H1 (cell line): Measurements from ENCODE around the gene MPPED2. TPM values are rescaled to one million over a fixed set of nuclear protein-coding genes. Genes with fewer than 3 reads are reported as not detected.

ENCODE experiments used
- CTCF ChIA-PET: fragments of 300-600 bp; sonication (Branson Sonifier 250); formaldehyde crosslinking; loops from one replicate; lab custom pipeline; 2021; ENCODE audit not compliant: partially characterized antibody; lab: Charles Lee
- POLR2A ChIA-PET: fragments of 300-600 bp; sonication (Branson Sonifier 250); formaldehyde crosslinking; loops from one replicate; lab custom pipeline; 2021; ENCODE audit warnings: inconsistent platforms; ENCODE audit not compliant: partially characterized antibody; lab: Charles Lee
- DNase-seq, 2 experiments: peaks; one replicate each; pipeline versions ENCODE4 v3.0.0 to v3.0.0-alpha.2; 2010 to 2022; ENCODE audit warnings: low spot score in 2 of 2, low read depth in 1 of 2, mixed read lengths in 1 of 2
- FAIRE-seq: peaks from 2 replicates; lab custom pipeline; 2011; peaks lifted over from hg19 to GRCh38; lab: Jason Lieb, UNC
- H2AFZ ChIP-seq: 2 replicates; pipeline ENCODE4 v1.8.1; 2012; ENCODE audit warnings: low read length, inconsistent platforms
- H2AK5ac ChIP-seq: 2 replicates; pipeline ENCODE4 v1.6.1; 2013; ENCODE audit warnings: low read depth, low read length
- H2BK120ac ChIP-seq: replicated peaks from 2 replicates; pipeline ENCODE3; 2013; ENCODE audit warnings: low read depth, low read length, inconsistent platforms
- H2BK12ac ChIP-seq: 2 replicates; pipeline ENCODE4 v1.6.1; 2013; ENCODE audit warnings: low read depth, low read length
- H2BK15ac ChIP-seq: 2 replicates; pipeline ENCODE4 v1.6.1; 2013; ENCODE audit warnings: low read length
- H2BK20ac ChIP-seq: 2 replicates; pipeline ENCODE4 v1.6.1; 2013; ENCODE audit warnings: low read length
- H2BK5ac ChIP-seq: 2 replicates; pipeline ENCODE4 v1.6.1; 2013; ENCODE audit warnings: low read depth, low read length
- H3K14ac ChIP-seq: 2 replicates; pipeline ENCODE4 v1.6.1; 2013; ENCODE audit warnings: inconsistent platforms; ENCODE audit not compliant: insufficient read length
- H3K18ac ChIP-seq: 2 replicates; pipeline ENCODE4 v1.6.1; 2013; ENCODE audit warnings: low read length; ENCODE audit errors: extremely low read depth
- H3K23ac ChIP-seq: 2 replicates; pipeline ENCODE4 v1.6.1; 2013; ENCODE audit warnings: inconsistent platforms; ENCODE audit not compliant: insufficient read length
- H3K23me2 ChIP-seq: 2 replicates; pipeline ENCODE4 v1.6.1; 2013; ENCODE audit warnings: low read depth, low read length
- H3K27ac ChIP-seq: 2 replicates; pipeline ENCODE4 v1.6.1; 2011; ENCODE audit warnings: low read depth, low read length, inconsistent platforms
- H3K27me3 ChIP-seq, 4 experiments: replicated peaks in 1 of 4; 1 replicate in 1 of 4; 2 replicates in 3 of 4; pipeline versions ENCODE4 v1.6.1 to v1.8.1; 2011 to 2013; ENCODE audit warnings: low read length in 3 of 4, mild to moderate bottlenecking in 3 of 4, inconsistent platforms in 2 of 4, mixed read lengths in 2 of 4, moderate library complexity in 1 of 4; ENCODE audit not compliant: control insufficient read depth in 3 of 4, insufficient read depth in 3 of 4; ENCODE audit errors: extremely low read depth in 1 of 4
- H3K36me3 ChIP-seq, 4 experiments: 2 replicates each; pipeline versions ENCODE4 v1.6.1 to v1.8.1; 2011 to 2013; ENCODE audit warnings: mild to moderate bottlenecking in 4 of 4, low read length in 3 of 4, moderate library complexity in 2 of 4, control low read depth in 1 of 4, inconsistent platforms in 1 of 4; ENCODE audit not compliant: insufficient read depth in 4 of 4, control insufficient read depth in 2 of 4
- H3K4ac ChIP-seq: replicated peaks from 2 replicates; pipeline ENCODE3; 2013; ENCODE audit warnings: low read length, low read depth, mixed read lengths, inconsistent platforms; ENCODE audit not compliant: insufficient read length
- H3K4me1 ChIP-seq, 4 experiments: replicated peaks in 1 of 4; 1 replicate in 1 of 4; 2 replicates in 3 of 4; pipeline versions ENCODE4 v1.6.1 to v1.8.1; 2011 to 2013; ENCODE audit warnings: low read length in 3 of 4, inconsistent platforms in 2 of 4, mixed read lengths in 1 of 4; ENCODE audit not compliant: insufficient read depth in 4 of 4, control insufficient read depth in 3 of 4
- H3K4me2 ChIP-seq, 2 experiments: 2 replicates each; pipeline versions ENCODE4 v1.6.1 to v1.8.1; 2011 to 2013; ENCODE audit warnings: low read depth in 2 of 2, low read length in 2 of 2, control low read depth in 1 of 2, inconsistent platforms in 1 of 2, mild to moderate bottlenecking in 1 of 2; ENCODE audit not compliant: insufficient read depth in 1 of 2
- H3K4me3 ChIP-seq, 4 experiments: fragments of 200-600, 300-600 bp in 1 of 4; sonication (generic), shearing (Covaris generic), sonication (Bioruptor Twin) in 1 of 4; 2 replicates each; pipeline versions ENCODE4 v1.5.1 to v1.8.1; 2011 to 2016; ENCODE audit warnings: low read length in 4 of 4, low read depth in 3 of 4, control low read depth in 2 of 4, inconsistent platforms in 2 of 4, mild to moderate bottlenecking in 2 of 4, mixed read lengths in 1 of 4, moderate library complexity in 1 of 4; ENCODE audit not compliant: insufficient read depth in 2 of 4; ENCODE audit errors: extremely low read depth in 1 of 4
- H3K56ac ChIP-seq: replicated peaks from 2 replicates; pipeline ENCODE3; 2013; ENCODE audit warnings: low read depth, mild to moderate bottlenecking, mixed read lengths, low read length, inconsistent platforms; ENCODE audit not compliant: insufficient read length
- H3K79me1 ChIP-seq: 2 replicates; pipeline ENCODE4 v1.6.1; 2013; ENCODE audit warnings: low read depth, low read length, control low read depth
- H3K79me2 ChIP-seq, 2 experiments: 2 replicates each; pipeline versions ENCODE4 v1.6.1 to v1.8.1; 2012 to 2013; ENCODE audit warnings: low read length in 2 of 2, mild to moderate bottlenecking in 2 of 2, inconsistent platforms in 1 of 2; ENCODE audit not compliant: insufficient read depth in 2 of 2, control insufficient read depth in 1 of 2
- H3K9ac ChIP-seq, 4 experiments: replicated peaks in 1 of 4; 1 replicate in 1 of 4; 2 replicates in 3 of 4; pipeline versions ENCODE4 v1.6.1 to v1.8.1; 2011 to 2013; ENCODE audit warnings: low read depth in 3 of 4, low read length in 3 of 4, control low read depth in 2 of 4, mild to moderate bottlenecking in 2 of 4, moderate library complexity in 2 of 4, inconsistent platforms in 1 of 4; ENCODE audit errors: extremely low read depth in 1 of 4
- H3K9me3 ChIP-seq, 2 experiments: 2 replicates each; pipeline versions ENCODE4 v1.6.1 to v1.8.1; 2012 to 2013; ENCODE audit warnings: mild to moderate bottlenecking in 2 of 2, moderate library complexity in 2 of 2, control low read depth in 1 of 2, inconsistent platforms in 1 of 2, low read depth in 1 of 2, low read length in 1 of 2, mixed read lengths in 1 of 2; ENCODE audit not compliant: insufficient read depth in 2 of 2
- H4K20me1 ChIP-seq, 2 experiments: replicated peaks in 1 of 2; 2 replicates each; pipeline versions ENCODE3 to v1.8.1; 2011 to 2013; ENCODE audit warnings: inconsistent platforms in 2 of 2, low read length in 2 of 2, mild to moderate bottlenecking in 1 of 2; ENCODE audit not compliant: insufficient read depth in 2 of 2, control insufficient read depth in 1 of 2
- H4K5ac ChIP-seq: 2 replicates; pipeline ENCODE4 v1.6.1; 2013; ENCODE audit warnings: low read length, low read depth, mixed read lengths, inconsistent platforms; ENCODE audit not compliant: insufficient read length
- H4K8ac ChIP-seq: 2 replicates; pipeline ENCODE4 v1.8.0; 2013; ENCODE audit warnings: mild to moderate bottlenecking, moderate library complexity, low read length, inconsistent platforms; ENCODE audit not compliant: insufficient read depth; ENCODE audit errors: extremely low read depth
- H4K91ac ChIP-seq: replicated peaks from 2 replicates; pipeline ENCODE3; 2013; ENCODE audit warnings: low read length, mixed read lengths, inconsistent platforms; ENCODE audit not compliant: insufficient read length
- CHD1 ChIP-seq: IDR thresholded peaks from 2 replicates; pipeline ENCODE4 v1.6.1; 2012; ENCODE audit warnings: low read depth, low read length, improper control_type of control experiment
- JUND ChIP-seq: IDR thresholded peaks from 2 replicates; pipeline ENCODE4 v1.6.1; 2011; ENCODE audit warnings: mild to moderate bottlenecking, improper control_type of control experiment, low read length
- NANOG ChIP-seq: IDR thresholded peaks from 2 replicates; pipeline ENCODE4 v1.6.1; 2011; ENCODE audit warnings: low read length, low read depth, mild to moderate bottlenecking, inconsistent platforms; ENCODE audit not compliant: insufficient read depth, poor library complexity, severe bottlenecking
- ZNF274 ChIP-seq: IDR thresholded peaks from 2 replicates; pipeline ENCODE4 v1.7.0; 2012; ENCODE audit warnings: low read length, borderline replicate concordance; ENCODE audit errors: extremely low read depth
- polyA plus RNA-seq, 7 experiments: library from polyadenylated mRNA; depleted of rRNA in 3 of 7; stranded (reverse) in 5 of 7; unstranded in 2 of 7; fragments of >200 nt in 5 of 7; fragments of 200-250 nt in 2 of 7; gene quantifications; 1 replicate in 5 of 7; 2 replicates in 1 of 7; 4 replicates in 1 of 7; pipeline versions ENCODE4 v1.2.1 to v1.2.3, GENCODE V29; 2011 to 2013; ENCODE audit warnings: missing spikeins in 2 of 7, mixed read lengths in 2 of 7
- total RNA-seq: library from RNA; stranded (reverse); fragmentation: NEBNext Ultra II Directional; extraction: Animal tissue kit (Norgen Biotek cat#: 25700); gene quantifications from 2 replicates; pipeline ENCODE4 v1.2.1, GENCODE V29; 2021

Gene MPPED2
- total and polyA plus RNA-seq, 2 of the 8 experiments (the other 6 are each of a cell fraction or from before 2014, with no cell fraction given): 1.3 to 3.5 TPM

DNA sequence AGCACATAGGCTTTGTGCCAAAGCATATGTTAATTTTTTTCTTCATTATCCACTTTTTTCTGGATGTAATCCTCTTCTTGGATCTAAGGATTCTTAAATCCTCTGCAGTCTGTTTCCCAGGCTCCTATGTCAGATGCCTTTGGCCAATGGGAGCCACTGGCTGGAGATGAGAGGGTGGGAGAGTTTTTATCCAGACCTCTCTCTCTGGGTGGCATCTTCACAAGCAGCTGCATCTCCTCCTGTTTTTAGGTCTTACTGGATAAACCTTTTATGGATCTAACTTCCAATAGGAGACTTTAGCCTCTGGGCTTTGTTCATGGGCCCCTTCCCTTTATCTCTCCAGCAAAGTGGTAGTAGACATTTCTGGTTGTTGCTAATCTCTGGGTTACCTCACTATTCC, 22.4 kb upstream of the MPPED2 start:
- H2BK15ac ChIP-seq: no peak overlapping the region
- CTCF ChIA-PET: interaction anchor here (0.7 to 1.1 kb wide), 2 partner anchors 11 to 37 kb away, joined by 3 read pairs; no protein-coding TSS in a partner anchor
- no peak for TF ChIP-seq ZNF274
- no peak for TF ChIP-seq NANOG
- TF ChIP-seq JUND: no peak
- no peak for TF ChIP-seq CHD1
- TF ChIP-seq, all 59 proteins: peak for 0
- Histone ChIP-seq H4K20me1 (no peaks in the 10 kb centered on the region), H3K9me3 (no peaks in the 10 kb centered on the region), H3K79me2 (no peaks in the 10 kb centered on the region), H2BK20ac (no peak overlapping the region), H3K36me3 (no peaks in the 10 kb centered on the region), H3K4me2 (no peak overlapping the region), H2AFZ (no peak overlapping the region), H3K9ac (no peak overlapping the region), H3K23ac (no peak overlapping the region), H3K4me1 (no peaks in the 10 kb centered on the region), H4K8ac (no peak overlapping the region), H3K27ac (no peak overlapping the region), H2BK5ac (no peak overlapping the region), H3K56ac (no peak overlapping the region), H3K18ac (no peak overlapping the region), H3K14ac (no peak overlapping the region), H3K79me1 (no peaks in the 10 kb centered on the region), H2AK5ac (no peak overlapping the region), H3K4me3 (no peak overlapping the region), H2BK12ac (no peak overlapping the region), H2BK120ac (no peak overlapping the region), H3K23me2 (no peaks in the 10 kb centered on the region), H3K4ac (no peak overlapping the region), H3K27me3 (no peaks in the 10 kb centered on the region), H4K91ac (no peak overlapping the region), H4K5ac (no peak overlapping the region)
- DNase-seq: no peak
- no peak for FAIRE-seq
- POLR2A ChIA-PET: no interaction called here
